HL-60/S4 treated with phorbol 12-myristate 13-acetate at 8.2 ng/mL for 4 days and 3 days (cell line): ENCODE results near the gene SELENON.

Experiments used
- in situ Hi-C: fragments of 300-500 bp; cut with MboI; formaldehyde crosslinking; loops from 2 replicates; pipeline ENCODE4 v1.15.0; 2022; ENCODE audit warnings: low sequenced_read_pairs

The SELENON gene

GRCh38 chr1:25799935-25800702 is at the start of gene SELENON:
TSS of gene SELENON (plus strand) at chr1:25800193. CDS start at chr1:25800231, 38 bp downstream.
- in situ Hi-C loops: no loop called here

- in situ Hi-C loops: no loop called here
Observed at GRCh38 chr1:25750923-25751605, 48.9 kb upstream of the SELENON start.

GRCh38 chr1:25754470-25755181 is 45.4 kb upstream of the SELENON start:
- in situ Hi-C loops: no loop called here

GRCh38 chr1:25755475-25756125 is 44.4 kb upstream of the SELENON start:
- in situ Hi-C loops: no loop called here

- in situ Hi-C loops: no loop called here
Observed at GRCh38 chr1:25756215-25756614, 43.8 kb upstream of the SELENON start.

- in situ Hi-C loops: no loop called here
Observed at GRCh38 chr1:25757151-25757845, 42.7 kb upstream of the SELENON start.

GRCh38 chr1:25757846-25758185 is 42.2 kb upstream of the SELENON start:
- in situ Hi-C loops: no loop called here

GRCh38 chr1:25758466-25759070 is 41.4 kb upstream of the SELENON start:
- in situ Hi-C loops: no loop called here

- in situ Hi-C loops: no loop called here
Observed at GRCh38 chr1:25760122-25760719, 39.8 kb upstream of the SELENON start.

GRCh38 chr1:25760871-25761270 is 39.1 kb upstream of the SELENON start:
- in situ Hi-C loops: no loop called here

- in situ Hi-C loops: no loop called here
Observed at GRCh38 chr1:25763493-25763892, 36.5 kb upstream of the SELENON start.

- in situ Hi-C loops: no loop called here
Observed at GRCh38 chr1:25765136-25765922, 34.7 kb upstream of the SELENON start.

GRCh38 chr1:25765923-25766589 is 33.9 kb upstream of the SELENON start:
- in situ Hi-C loops: no loop called here

- in situ Hi-C loops: no loop called here
Observed at GRCh38 chr1:25766721-25767436, 33.1 kb upstream of the SELENON start.

- in situ Hi-C loops: no loop called here
Observed at GRCh38 chr1:25767437-25767770, 32.6 kb upstream of the SELENON start.

- in situ Hi-C loops: no loop called here
Observed at GRCh38 chr1:25768999-25769398, 31.0 kb upstream of the SELENON start.

GRCh38 chr1:25769625-25770383 is 30.2 kb upstream of the SELENON start:
- in situ Hi-C loops: no loop called here
